HG02610 (cell line): ENCODE results near the gene MKI67.
"Not testable (repeated sequence)": the region's sequence is repeated elsewhere in the genome, so short reads cannot be mapped to it uniquely, and the experiment has no call there.

Experiments used
- ATAC-seq: cut with Tn5 transposase; IDR thresholded peaks from one replicate; pipeline ENCODE4 v1.9.1; 2021; ENCODE audit warnings: mild to moderate bottlenecking, moderate library complexity; ENCODE audit not compliant: unreplicated experiment

Gene MKI67, protein sequence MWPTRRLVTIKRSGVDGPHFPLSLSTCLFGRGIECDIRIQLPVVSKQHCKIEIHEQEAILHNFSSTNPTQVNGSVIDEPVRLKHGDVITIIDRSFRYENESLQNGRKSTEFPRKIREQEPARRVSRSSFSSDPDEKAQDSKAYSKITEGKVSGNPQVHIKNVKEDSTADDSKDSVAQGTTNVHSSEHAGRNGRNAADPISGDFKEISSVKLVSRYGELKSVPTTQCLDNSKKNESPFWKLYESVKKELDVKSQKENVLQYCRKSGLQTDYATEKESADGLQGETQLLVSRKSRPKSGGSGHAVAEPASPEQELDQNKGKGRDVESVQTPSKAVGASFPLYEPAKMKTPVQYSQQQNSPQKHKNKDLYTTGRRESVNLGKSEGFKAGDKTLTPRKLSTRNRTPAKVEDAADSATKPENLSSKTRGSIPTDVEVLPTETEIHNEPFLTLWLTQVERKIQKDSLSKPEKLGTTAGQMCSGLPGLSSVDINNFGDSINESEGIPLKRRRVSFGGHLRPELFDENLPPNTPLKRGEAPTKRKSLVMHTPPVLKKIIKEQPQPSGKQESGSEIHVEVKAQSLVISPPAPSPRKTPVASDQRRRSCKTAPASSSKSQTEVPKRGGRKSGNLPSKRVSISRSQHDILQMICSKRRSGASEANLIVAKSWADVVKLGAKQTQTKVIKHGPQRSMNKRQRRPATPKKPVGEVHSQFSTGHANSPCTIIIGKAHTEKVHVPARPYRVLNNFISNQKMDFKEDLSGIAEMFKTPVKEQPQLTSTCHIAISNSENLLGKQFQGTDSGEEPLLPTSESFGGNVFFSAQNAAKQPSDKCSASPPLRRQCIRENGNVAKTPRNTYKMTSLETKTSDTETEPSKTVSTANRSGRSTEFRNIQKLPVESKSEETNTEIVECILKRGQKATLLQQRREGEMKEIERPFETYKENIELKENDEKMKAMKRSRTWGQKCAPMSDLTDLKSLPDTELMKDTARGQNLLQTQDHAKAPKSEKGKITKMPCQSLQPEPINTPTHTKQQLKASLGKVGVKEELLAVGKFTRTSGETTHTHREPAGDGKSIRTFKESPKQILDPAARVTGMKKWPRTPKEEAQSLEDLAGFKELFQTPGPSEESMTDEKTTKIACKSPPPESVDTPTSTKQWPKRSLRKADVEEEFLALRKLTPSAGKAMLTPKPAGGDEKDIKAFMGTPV (N-terminal part only)

DNA sequence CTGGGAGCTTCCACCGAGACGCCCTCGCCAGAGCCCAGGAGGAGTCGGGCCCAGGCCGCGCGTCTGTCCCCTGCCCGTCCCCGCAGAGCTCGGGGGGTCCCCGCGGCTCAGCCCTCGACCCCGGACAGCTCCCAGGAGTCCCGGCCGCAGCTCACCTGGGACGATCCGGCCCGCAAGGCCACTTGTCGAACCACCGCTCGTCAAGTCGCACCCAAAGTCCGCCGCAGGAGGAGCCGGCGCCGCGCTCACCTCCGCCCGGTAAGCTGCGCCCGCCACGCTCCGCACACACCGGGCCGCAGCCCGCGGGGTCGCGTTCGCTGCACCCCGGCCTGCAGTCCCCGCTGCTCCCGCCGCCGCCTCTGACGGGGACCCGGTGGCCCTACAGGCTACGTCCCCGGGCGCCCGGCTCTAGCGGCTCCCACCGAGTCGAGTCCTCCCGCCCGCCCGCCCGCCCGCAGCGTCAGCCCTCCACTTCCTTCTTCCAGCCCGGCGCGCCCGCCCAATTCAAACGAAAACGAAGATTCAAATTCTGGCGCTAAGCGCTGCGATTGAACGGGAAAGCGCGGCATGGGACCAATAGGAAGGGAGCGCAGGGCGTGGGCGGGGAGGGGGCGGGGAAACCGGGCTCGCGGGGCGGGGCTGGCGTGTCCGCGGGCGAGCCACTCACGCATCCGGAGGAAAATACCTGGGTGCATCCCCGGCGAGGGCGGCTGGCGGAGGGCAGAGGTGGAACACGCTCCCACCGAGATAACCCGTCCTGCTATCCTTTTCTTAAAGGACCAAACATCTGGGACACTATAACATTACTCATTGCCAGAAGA is at the start of gene MKI67:
TSS of gene MKI67 (minus strand) at position 480 of the 821 bp plus-strand sequence. CDS start 756 bp downstream, outside the sequence.
- ATAC-seq: peak; percentile 78

GRCh38 chr10:128174581-128175559 is 48.6 kb upstream of the MKI67 start:
- ATAC-seq: no peak

DNA sequence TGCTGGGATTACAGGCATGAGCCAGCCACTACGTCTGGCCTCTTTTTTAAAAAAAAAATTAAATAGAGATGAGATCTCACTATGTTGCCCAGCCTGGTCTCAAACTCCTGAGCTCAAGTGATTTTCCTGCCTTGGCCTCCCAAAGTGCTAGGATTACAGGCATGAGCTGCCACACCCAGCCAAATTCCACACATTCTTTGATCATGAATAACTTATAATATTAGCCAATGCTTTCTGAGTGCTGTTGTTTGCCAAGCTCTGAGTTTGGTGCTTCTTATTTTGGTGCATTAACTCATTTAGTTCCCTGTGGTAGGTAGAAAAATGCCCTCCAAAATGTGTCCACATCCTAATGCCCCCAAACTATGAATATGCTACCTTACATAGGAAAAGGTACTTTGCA is 47.2 kb upstream of the MKI67 start:
- no peak for ATAC-seq

GRCh38 chr10:128172756-128173155 is 46.5 kb upstream of the MKI67 start:
- no peak for ATAC-seq

GRCh38 chr10:128169811-128170379 is 43.7 kb upstream of the MKI67 start:
- ATAC-seq: no peak

- no peak for ATAC-seq
Measured at GRCh38 chr10:128167926-128168520, 41.8 kb upstream of the MKI67 start.

GRCh38 chr10:128167123-128167522 is 40.9 kb upstream of the MKI67 start:
- ATAC-seq: not testable (repeated sequence)

- ATAC-seq: no peak
Measured at GRCh38 chr10:128166151-128166550, 39.9 kb upstream of the MKI67 start.

GRCh38 chr10:128165536-128165935 is 39.3 kb upstream of the MKI67 start:
- ATAC-seq: no peak

- no peak for ATAC-seq
Measured at GRCh38 chr10:128163701-128164100, 37.5 kb upstream of the MKI67 start.

- ATAC-seq: no peak
Measured at GRCh38 chr10:128161031-128161430, 34.8 kb upstream of the MKI67 start.

GRCh38 chr10:128160297-128160711 is 34.1 kb upstream of the MKI67 start:
- ATAC-seq: no peak

DNA sequence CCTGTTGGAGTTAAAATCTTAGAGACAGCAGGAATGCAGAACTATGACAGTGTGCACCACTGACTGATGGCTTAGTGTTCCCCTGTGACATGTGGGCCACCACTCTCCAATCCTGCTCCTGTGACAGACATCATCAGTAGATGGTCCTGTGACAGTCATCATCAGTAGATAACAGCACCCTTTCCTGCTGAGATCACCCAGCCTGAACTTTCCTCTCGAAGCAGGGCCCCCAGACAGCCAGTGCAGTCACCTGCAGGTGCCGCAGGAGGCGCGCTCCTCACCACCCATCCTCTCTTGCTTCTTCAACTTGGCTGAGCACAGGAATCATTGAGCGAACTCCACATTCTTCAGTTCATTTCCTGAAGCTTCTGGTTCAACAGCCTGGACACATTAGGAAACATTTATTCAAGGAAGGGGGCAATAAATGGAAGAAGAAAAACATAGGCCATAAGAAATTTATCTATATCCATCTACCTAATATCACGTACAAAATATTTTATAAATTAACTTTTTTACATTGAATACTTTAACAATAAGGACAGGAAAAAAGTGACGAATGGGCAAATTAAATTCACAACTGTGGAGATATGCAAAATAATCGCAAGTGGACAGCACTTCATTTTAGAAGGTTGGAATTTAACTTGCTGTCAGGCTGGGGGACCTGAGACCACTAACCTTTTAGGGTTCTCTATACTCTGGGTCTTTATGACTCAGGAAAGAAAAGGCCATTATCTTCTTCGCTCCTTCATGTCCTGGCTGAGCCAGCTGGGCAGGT is 32.0 kb upstream of the MKI67 start:
- no peak for ATAC-seq

DNA sequence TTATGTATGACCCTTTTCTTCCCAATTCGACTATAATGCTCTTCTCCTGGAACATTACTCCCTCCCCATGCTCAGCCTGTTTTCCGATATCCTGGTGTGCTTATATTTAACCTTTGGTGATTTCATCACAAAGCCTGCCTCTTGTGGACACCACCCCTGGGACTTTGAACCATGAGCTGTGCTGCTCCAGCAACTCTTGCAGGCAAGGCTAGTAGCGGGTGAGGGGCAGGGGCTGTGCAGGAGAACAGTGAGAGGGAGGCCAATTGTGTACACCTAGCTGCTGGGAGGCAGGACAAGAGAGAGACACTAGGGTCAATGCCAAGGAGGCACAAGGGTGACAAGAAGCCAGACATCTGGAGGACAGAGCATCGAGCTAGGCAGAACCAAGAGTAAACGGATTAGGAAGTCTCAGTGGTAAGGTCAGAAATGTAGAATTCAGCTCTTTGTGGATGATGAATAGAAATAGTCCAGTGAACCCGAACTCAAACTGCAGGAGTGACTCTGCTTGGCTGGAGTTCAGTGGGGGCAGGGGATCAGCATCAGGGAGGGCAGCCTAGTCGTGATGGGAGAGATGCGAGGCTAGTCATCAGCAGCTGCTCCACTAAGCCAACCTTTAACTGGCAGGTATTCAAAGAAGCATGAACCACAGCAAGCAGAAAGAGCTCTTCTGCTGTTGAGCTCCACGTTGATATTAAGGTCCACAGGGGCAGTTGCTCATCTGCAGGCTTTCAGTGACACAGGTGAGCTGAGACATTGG is 31.0 kb upstream of the MKI67 start:
- ATAC-seq: no peak

DNA sequence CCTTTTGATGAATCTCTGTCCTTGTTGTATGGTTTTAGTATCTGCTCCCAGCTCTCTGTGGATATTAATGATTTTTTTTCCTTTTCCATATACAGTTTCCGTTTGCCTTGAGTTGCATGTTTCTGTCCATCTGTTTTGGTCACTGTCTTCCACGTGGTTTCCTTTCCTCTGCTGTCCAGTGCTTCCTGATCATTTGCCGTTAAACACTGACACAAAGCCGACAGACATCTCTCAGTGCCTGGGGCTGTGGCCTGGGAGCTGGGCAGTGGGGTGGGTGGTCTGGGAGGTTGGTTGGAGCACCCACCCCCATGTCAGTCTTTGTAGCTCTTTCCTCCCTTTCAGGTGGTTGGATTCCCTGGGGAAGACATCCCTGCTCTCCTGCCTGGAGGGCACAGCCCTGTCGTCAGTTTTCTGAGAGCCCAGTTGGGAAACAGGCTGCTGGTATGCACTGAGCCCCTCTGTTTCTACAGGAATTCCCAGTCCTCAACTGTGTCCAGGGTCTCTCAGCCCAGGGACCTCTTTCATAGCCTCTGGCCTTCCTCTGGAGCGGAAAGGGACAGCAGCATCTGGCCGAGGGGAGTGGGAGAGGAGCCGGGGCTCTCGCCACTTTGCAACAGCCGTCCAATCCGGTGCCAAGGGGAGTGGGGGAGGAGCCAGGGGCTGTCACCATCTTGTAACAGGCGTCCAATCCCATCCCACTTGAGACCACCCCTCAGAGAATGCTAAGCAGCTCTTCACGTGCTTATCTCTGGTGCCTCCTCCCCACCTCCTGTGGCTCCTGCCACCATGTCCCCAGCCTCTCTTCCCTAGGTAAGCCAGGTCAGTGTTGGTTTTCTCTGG is 26.7 kb upstream of the MKI67 start:
- no peak for ATAC-seq

GRCh38 chr10:128151031-128151430 is 24.8 kb upstream of the MKI67 start:
- ATAC-seq: no peak
